Measurements from ENCODE around the gene PPIP5K1.
"Not testable (repeated sequence)": the region's sequence is repeated elsewhere in the genome, so short reads cannot be mapped to it uniquely, and the experiment has no call there.

The PPIP5K1 gene

DNA sequence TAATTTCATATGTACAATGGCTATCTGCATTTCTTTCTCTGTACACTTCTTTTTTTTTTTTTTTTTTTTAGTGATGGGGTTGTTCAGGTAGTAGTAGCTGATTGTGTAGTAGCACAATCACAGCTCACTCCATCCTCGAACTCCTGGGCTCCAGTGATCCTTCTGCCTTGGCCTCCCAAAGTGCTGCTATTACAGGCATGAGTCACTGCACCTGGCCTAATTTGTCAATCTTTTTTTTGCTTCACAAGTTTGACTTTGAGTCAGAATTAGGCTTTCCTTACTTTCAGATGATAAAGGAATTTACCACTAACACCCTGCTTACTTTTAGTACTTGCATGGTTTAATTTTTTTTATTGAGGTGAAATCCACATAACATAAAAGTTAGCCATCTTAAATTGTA lies 44.6 kb downstream of the PPIP5K1 start:
- DNase-seq (ENCODE audit: low read depth): no peak

DNA sequence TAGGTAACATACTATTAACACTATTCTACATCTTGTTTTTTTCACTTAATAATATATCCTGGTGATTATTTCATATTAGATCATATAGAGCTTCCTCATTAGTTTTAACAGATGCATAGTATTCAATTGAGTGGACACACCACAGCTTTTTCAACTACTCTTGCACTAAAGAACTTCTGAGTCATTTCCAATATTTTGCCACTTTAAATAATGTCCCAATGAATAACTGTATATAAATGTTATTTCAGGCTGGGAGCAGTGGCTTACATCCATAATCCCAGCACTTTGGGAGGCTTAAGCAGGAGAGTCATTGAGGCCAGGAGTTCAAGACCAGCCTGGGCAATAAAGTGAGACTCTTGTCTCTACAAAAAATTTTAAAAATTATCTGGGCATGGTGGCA lies 45.7 kb downstream of the PPIP5K1 start:
- DNase-seq (ENCODE audit: low read depth): peak; percentile 17

DNA sequence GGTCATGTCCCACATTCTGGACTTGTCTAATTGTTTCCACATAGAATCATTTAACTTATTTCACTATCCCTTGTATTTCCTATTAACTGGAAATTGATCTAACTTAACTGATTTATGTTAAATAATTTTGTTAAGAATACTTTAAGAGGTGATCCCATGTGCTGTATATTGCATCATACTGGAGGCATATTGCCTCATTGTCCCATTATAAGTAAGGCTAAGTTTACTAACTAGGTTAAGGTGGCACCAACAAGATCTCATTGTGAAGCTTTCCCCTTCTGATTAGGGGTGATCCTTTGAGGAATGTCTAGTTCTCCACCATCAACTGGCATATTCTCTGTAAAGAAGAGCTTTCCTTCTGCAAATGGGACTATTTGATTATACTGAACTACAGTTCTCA lies 48.2 kb downstream of the PPIP5K1 start:
- DNase-seq (ENCODE audit: low read depth): no peak

DNA sequence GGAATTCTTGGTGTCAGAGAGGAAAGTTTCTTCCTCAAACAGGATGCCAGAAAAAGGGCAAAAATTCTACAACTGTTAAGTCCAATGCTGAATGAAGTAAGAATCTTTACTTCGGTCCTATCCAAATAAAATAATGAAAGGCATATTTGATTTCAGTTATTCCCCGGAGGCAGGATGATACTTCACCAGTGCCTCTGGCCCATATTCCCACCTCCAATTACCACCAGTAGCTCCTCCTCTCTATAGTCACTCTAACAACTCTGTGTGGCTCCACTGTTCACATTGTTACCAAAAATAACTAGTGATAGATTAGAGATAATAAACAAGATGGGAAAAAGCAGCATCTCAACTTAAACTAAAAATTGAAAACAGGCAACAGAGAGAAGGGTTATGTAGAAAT lies 51.9 kb downstream of the PPIP5K1 start:
- no peak for DNase-seq (ENCODE audit: low read depth)

DNA sequence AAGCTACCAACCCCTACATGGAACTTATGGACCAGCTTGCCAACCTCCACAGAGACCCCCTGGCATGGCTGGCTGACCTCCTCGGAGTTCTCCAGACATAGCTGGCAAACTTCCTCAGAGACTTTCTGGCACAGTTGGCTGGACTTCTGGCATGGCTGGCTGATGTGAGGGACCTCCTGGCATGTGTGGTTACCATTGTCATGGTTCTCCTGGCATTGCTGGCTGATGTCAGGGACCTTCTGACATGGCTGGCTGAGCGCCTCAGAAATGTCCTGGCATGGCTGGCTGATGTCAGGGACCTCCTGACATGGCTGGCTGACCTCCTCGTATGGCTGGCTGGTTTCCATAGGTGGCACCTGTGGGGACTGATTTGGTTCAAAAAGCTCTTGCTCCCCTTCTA lies 55.1 kb downstream of the PPIP5K1 start:
- DNase-seq (ENCODE audit: low read depth): no peak

DNA sequence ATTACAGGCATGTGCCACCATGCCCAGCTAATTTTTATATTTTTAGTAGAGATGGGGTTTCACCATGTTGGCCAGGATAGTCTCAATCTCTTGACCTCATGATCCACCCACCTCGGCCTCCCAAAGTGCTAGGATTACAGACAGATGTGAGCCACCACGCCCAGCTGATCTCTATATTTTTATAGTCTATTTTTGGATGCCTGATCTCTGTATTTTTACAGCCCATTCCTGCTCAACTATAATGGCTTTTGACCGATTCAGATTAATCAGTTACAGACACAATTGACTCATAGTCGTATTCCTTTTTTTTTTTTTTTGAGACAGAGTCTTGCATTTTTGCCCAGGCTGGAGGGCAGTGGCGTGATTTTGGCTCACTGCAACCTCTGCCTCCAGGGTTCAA lies 57.2 kb downstream of the PPIP5K1 start:
- not testable (repeated sequence) for DNase-seq (ENCODE audit: low read depth)

DNA sequence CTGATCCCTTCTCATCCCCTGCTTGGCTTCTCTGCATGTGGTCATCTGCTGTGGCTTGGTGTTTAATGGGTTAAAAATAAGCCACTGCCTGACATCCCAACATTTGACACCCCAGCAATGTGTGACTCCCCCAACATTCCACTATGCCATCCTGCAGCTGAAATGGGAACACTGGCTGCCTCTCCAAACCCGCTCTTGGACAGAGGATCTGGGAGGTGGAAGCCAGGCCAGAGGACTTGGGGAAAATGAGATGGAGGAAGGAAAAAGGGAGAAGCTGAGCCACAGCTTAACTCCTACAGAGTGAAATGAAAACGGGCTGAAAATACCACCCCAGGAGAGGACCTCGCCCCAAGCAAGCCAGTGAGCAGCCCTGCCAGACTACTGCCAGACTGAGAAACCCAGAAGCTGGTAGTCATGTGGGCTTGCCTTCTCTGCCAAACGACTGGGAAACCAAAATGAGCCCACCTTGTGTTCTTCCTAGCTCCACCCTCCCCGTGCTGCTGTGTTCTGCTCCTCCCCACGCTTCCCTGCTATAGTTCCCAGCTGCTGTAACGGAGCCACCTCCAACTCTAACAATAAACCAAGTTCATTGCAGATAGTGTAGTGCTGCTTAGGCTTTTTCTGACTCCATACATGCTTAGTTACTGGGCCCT lies 58.9 kb downstream of the PPIP5K1 start:
- DNase-seq (ENCODE audit: low read depth): no peak

DNA sequence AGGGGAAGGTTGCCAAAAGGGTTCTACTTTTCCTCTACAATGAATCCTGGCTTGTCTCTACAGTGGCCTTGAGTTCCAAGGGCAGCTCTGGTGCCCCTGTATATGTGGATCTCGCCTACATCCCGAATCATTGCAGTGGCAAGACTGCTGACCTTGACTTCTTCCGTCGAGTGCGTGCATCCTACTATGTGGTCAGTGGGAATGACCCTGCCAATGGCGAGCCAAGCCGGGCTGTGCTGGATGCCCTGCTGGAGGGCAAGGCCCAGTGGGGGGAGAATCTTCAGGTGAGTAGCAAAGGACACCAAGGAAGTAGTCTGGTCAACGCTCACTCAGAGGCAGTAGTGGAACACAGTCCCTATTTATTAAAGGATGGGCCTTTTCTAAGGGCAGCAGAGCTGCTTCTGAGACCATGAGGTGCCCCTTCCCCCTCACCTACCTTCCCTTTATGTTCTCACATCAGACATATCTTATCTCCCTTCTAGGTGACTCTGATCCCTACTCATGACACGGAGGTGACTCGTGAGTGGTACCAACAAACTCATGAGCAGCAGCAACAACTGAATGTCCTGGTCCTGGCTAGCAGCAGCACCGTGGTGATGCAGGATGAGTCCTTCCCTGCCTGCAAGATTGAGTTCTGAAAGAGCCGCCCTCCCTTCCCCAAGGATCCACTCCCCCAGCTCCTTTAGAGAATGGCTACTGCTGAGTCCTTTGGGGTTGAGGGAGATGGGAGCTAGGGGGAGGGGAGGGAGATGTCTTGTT lies 60.2 kb downstream of the PPIP5K1 start:
- DNase-seq (ENCODE audit: low read depth): no peak

DNA sequence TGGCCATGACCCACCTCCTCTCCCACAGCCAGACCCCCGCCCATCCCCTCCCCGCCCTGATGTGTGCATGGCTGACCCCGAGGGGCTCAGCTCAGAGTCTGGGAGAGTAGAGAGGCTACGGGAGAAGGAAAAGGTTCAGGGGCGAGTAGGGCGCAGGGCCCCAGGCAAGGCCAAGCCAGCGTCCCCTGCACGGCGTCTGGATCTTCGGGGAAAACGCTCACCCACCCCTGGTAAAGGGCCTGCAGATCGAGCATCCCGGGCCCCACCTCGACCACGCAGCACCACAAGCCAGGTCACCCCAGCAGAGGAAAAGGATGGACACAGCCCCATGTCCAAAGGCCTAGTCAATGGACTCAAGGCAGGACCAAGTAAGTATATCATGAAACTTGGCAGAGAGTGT lies 60.9 kb downstream of the PPIP5K1 start:
- DNase-seq (ENCODE audit: low read depth): no peak

DNA sequence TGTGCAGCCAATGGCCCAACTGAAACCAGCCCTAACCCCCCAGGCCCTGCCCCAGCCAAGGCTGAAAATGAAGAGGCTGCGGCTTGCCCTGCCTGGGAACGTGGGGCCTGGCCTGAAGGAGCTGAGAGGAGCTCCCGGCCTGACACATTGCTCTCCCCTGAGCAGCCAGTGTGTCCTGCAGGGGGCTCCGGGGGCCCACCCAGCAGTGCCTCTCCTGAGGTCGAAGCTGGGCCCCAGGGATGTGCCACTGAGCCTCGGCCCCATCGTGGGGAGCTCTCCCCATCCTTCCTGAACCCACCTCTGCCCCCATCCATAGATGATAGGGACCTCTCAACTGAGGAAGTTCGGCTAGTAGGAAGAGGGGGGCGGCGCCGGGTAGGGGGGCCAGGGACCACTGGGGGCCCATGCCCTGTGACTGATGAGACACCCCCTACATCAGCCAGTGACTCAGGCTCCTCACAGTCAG lies 61.4 kb downstream of the PPIP5K1 start:
- DNase-seq (ENCODE audit: low read depth): no peak

DNA sequence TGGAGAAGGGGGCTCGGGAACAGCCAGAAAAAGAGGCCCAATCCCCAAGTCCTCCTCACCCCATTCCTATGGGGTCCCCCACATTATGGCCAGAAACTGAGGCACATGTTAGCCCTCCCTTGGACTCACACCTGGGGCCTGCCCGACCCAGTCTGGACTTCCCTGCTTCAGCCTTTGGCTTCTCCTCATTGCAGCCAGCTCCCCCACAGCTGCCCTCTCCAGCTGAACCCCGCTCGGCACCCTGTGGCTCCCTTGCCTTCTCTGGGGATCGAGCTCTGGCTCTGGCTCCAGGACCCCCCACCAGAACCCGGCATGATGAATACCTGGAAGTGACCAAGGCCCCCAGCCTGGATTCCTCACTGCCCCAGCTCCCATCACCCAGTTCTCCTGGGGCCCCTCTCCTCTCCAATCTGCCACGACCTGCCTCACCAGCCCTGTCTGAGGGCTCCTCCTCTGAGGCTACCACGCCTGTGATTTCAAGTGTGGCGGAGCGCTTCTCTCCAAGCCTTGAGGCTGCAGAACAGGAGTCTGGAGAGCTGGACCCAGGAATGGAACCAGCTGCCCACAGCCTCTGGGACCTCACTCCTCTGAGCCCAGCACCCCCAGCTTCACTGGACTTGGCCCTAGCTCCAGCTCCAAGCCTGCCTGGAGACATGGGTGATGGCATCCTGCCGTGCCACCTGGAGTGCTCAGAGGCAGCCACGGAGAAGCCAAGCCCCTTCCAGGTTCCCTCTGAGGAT lies 62.0 kb downstream of the PPIP5K1 start:
- no peak for DNase-seq (ENCODE audit: low read depth)

DNA sequence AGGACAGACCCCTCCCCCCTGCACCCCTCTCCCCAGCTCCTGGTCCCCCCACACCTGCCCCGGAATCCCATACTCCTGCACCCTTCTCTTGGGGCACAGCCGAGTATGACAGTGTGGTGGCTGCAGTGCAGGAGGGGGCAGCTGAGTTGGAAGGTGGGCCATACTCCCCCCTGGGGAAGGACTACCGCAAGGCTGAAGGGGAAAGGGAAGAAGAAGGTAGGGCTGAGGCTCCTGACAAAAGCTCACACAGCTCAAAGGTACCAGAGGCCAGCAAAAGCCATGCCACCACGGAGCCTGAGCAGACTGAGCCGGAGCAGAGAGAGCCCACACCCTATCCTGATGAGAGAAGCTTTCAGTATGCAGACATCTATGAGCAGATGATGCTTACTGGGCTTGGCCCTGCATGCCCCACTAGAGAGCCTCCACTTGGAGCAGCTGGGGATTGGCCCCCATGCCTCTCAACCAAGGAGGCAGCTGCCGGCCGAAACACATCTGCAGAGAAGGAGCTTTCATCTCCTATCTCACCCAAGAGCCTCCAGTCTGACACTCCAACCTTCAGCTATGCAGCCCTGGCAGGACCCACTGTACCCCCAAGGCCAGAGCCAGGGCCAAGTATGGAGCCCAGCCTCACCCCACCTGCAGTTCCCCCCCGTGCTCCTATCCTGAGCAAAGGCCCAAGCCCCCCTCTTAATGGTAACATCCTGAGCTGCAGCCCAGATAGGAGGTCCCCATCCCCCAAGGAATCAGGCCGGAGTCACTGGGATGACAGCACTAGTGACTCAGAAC lies 62.8 kb downstream of the PPIP5K1 start:
- no peak for DNase-seq (ENCODE audit: low read depth)

DNA sequence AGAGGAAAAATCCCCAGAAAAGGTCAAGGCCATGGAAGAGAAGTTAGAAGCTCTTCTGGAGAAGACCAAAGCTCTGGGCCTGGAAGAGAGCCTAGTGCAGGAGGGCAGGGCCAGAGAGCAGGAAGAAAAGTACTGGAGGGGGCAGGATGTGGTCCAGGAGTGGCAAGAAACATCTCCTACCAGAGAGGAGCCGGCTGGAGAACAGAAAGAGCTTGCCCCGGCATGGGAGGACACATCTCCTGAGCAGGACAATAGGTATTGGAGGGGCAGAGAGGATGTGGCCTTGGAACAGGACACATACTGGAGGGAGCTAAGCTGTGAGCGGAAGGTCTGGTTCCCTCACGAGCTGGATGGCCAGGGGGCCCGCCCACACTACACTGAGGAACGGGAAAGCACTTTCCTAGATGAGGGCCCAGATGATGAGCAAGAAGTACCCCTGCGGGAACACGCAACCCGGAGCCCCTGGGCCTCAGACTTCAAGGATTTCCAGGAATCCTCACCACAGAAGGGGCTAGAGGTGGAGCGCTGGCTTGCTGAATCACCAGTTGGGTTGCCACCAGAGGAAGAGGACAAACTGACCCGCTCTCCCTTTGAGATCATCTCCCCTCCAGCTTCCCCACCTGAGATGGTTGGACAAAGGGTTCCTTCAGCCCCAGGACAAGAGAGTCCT lies 63.6 kb downstream of the PPIP5K1 start:
- no peak for DNase-seq (ENCODE audit: low read depth)

DNA sequence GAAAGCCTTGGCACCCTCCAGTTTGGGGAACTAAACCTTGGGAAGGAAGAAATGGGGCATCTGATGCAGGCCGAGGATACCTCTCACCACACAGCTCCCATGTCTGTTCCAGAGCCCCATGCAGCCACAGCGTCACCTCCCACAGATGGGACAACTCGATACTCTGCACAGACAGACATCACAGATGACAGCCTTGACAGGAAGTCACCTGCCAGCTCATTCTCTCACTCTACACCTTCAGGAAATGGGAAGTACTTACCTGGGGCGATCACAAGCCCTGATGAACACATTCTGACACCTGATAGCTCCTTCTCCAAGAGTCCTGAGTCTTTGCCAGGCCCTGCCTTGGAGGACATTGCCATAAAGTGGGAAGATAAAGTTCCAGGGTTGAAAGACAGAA lies 64.9 kb downstream of the PPIP5K1 start:
- DNase-seq (ENCODE audit: low read depth): no peak

DNA sequence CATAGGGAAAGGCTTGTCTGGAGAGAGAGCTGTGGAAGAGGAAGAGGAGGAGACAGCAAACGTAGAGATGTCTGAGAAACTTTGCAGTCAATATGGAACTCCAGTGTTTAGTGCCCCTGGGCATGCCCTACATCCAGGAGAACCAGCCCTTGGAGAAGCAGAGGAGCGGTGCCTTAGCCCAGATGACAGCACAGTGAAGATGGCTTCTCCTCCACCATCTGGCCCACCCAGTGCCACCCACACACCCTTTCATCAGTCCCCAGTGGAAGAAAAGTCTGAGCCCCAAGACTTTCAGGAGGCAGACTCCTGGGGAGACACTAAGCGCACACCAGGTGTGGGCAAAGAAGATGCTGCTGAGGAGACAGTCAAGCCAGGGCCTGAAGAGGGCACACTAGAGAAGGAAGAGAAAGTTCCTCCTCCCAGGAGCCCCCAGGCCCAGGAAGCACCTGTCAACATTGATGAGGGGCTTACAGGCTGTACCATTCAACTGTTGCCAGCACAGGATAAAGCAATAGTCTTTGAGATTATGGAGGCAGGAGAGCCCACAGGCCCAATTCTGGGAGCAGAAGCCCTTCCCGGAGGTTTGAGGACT lies 65.7 kb downstream of the PPIP5K1 start:
- no peak for DNase-seq (ENCODE audit: low read depth)

DNA sequence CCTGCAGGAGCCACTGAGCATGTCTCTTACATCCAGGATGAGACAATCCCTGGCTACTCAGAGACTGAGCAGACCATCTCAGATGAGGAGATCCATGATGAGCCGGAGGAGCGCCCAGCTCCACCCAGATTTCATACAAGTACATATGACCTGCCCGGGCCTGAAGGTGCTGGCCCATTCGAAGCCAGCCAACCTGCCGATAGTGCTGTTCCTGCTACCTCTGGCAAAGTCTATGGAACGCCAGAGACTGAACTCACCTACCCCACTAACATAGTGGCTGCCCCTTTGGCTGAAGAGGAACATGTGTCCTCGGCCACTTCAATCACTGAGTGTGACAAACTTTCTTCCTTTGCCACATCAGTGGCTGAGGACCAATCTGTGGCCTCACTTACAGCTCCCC lies 66.4 kb downstream of the PPIP5K1 start:
- no peak for DNase-seq (ENCODE audit: low read depth)

DNA sequence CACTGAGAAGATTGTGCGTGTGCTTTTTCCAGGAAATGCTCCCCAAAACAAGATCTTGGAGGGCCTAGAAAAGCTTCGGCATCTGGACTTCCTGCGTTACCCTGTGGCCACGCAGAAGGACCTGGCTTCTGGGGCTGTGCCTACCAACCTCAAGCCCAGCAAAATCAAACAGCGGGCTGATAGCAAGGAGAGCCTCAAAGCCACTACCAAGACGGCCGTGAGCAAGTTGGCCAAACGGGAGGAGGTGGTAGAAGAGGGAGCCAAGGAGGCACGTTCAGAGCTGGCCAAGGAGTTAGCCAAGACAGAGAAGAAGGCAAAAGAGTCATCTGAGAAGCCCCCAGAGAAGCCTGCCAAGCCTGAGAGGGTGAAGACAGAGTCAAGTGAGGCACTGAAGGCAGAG lies 67.8 kb downstream of the PPIP5K1 start:
- DNase-seq (ENCODE audit: low read depth): no peak

DNA sequence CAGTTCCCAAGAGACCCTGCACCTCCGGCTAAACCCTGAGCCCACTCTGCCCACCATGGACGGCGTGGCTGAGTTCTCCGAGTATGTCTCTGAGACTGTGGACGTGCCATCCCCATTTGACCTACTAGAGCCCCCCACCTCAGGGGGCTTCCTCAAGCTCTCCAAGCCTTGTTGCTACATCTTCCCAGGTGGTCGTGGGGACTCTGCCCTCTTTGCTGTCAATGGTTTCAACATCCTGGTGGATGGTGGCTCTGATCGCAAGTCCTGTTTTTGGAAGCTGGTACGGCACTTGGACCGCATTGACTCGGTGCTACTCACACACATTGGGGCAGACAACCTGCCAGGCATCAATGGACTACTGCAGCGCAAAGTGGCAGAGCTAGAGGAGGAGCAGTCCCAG lies 68.6 kb downstream of the PPIP5K1 start:
- no peak for DNase-seq (ENCODE audit: low read depth)

DNA sequence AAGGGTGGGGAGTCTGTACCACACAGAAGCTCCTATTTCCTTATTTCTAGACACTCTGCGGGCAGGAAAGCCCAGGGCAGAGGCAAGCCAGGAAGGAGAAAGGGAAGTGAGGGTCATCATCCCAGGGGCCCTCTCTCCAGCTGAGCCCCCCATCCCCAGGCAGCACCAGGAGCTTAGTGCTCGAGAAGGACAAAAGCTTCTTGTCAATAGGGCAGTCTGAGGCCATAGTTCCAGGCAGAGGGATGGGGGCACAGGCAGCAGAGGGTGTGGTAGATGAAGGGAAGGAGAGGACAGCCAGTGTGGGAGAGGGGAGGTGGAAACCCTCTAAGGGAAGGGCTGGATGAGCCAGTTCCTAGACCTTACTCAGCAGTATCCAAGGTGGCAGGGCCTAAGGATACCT lies 69.9 kb downstream of the PPIP5K1 start:
- no peak for DNase-seq (ENCODE audit: low read depth)

DNA sequence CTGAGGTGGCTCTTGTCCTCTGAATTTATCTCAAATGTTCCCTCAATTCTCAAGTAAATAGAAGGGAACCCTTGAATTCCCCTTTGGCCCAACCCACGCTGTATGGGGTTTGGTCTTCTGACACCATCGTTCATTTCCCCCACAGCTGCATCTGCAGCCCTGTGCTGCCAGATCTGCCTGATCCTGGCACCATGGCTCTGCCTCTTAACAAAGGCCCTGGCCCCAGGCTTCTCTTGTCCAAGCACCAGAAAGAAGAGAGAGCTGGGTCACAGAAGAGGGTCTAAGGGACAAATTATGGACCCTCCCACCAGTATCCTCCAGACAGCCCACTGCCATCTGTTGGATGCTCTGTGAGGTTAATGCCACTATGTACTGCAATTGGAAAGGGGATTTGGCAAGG lies 70.8 kb downstream of the PPIP5K1 start:
- DNase-seq (ENCODE audit: low read depth): no peak

DNA sequence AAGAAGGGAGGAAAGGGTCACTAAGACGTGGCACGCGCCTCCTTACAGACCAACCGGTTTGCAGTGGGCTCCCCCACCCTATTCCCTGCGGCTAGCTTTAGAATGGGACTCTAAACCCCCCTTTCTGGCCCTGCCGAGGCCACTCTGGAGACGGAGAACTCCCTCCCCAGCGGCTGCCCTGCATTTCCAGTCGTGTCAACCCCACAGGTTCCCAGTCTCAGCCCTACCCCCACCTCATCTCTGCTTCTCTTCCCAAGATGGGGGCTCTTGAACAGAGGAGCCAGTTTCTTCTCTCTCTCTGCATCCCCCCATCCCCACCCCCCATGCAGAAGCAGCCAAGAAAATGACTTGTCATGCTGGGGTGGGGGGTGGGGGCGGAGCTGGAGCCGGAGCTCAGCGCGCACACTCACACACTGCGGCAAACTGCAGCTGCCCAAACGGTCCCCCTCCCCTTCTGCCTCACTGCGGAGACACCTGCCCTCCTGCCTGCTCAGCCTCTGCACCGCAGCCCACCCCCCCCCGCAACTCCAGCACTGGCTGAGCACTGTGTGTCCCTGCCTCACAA lies 71.7 kb downstream of the PPIP5K1 start:
- no peak for DNase-seq (ENCODE audit: low read depth)

All from stromal cell of bone marrow (primary cell).